HG02763 (cell line): Measurements from ENCODE around the gene ASRGL1.

Experiments
- ATAC-seq: cut with Tn5 transposase; IDR thresholded peaks from one replicate; pipeline ENCODE4 v1.9.1; 2021; ENCODE audit warnings: mild to moderate bottlenecking, moderate library complexity; ENCODE audit not compliant: unreplicated experiment

Gene ASRGL1

GRCh38 chr11:62439785-62440602 is 102.7 kb downstream of the ASRGL1 start:
- no peak for ATAC-seq
